GM18511 (cell line): ENCODE results near the gene PLXNA4.

Experiments used
- ATAC-seq: cut with Tn5 transposase; IDR thresholded peaks from one replicate; pipeline ENCODE4 v1.9.1; 2021; ENCODE audit warnings: mild to moderate bottlenecking, moderate library complexity; ENCODE audit not compliant: unreplicated experiment

PLXNA4 gene

GRCh38 chr7:132541656-132542055 is 34.6 kb downstream of the PLXNA4 start:
- no peak for ATAC-seq

GRCh38 chr7:132537456-132538145 is 38.7 kb downstream of the PLXNA4 start:
- ATAC-seq = no peak

GRCh38 chr7:132536654-132537395 is 39.4 kb downstream of the PLXNA4 start:
- no peak for ATAC-seq

GRCh38 chr7:132533916-132534315 is 42.4 kb downstream of the PLXNA4 start:
- ATAC-seq = no peak

GRCh38 chr7:132532281-132532680 is 44.0 kb downstream of the PLXNA4 start:
- ATAC-seq = no peak

- ATAC-seq = no peak
Observed at GRCh38 chr7:132531562-132531961, 44.7 kb downstream of the PLXNA4 start.

GRCh38 chr7:132528695-132529094 is 47.6 kb downstream of the PLXNA4 start:
- ATAC-seq = no peak

GRCh38 chr7:132527467-132528410 is 48.5 kb downstream of the PLXNA4 start:
- no peak for ATAC-seq

- no peak for ATAC-seq
Observed at GRCh38 chr7:132526111-132526740, 50.0 kb downstream of the PLXNA4 start.

- no peak for ATAC-seq
Observed at GRCh38 chr7:132521423-132521822, 54.8 kb downstream of the PLXNA4 start.

- ATAC-seq = no peak
Observed at GRCh38 chr7:132520591-132521280, 55.5 kb downstream of the PLXNA4 start.

GRCh38 chr7:132519936-132520335 is 56.3 kb downstream of the PLXNA4 start:
- no peak for ATAC-seq

GRCh38 chr7:132518839-132519173 is 57.5 kb downstream of the PLXNA4 start:
- no peak for ATAC-seq

GRCh38 chr7:132518102-132518838 is 58.0 kb downstream of the PLXNA4 start:
- ATAC-seq = no peak

GRCh38 chr7:132516042-132516840 is 60.0 kb downstream of the PLXNA4 start:
- no peak for ATAC-seq

GRCh38 chr7:132515181-132515580 is 61.1 kb downstream of the PLXNA4 start:
- ATAC-seq = no peak

GRCh38 chr7:132514430-132514829 is 61.8 kb downstream of the PLXNA4 start:
- no peak for ATAC-seq

GRCh38 chr7:132511921-132512320 is 64.3 kb downstream of the PLXNA4 start:
- ATAC-seq = no peak

GRCh38 chr7:132511387-132511786 is 64.9 kb downstream of the PLXNA4 start:
- no peak for ATAC-seq
